Neural cell (in vitro differentiated cells): ENCODE data around the gene SAA1. TPM values are rescaled to one million over a fixed set of nuclear protein-coding genes. Genes with fewer than 3 reads are reported as not detected.

Experiments used
- H2AFZ ChIP-seq: fragments of 200-600, 300-800 bp; sonication (generic), shearing (Covaris generic); 2 replicates; pipeline ENCODE4 v1.6.0; 2014; ENCODE audit warnings: low read depth, mild to moderate bottlenecking, antibody characterized with exemption, low read length, moderate library complexity
- H3F3A ChIP-seq: fragments of 200-600 bp; shearing (Covaris generic); 2 replicates; pipeline ENCODE4 v1.6.1; 2016; ENCODE audit warnings: mild to moderate bottlenecking, moderate library complexity, mixed read lengths, antibody characterized with exemption, low read length; ENCODE audit not compliant: insufficient read depth, poor library complexity, severe bottlenecking
- H3K27ac ChIP-seq: fragments of 200-600, 300-800 bp; sonication (generic), shearing (Covaris generic); 2 replicates; pipeline ENCODE4 v1.5.1; 2014; ENCODE audit warnings: mild to moderate bottlenecking, low read length, moderate library complexity
- H3K27me3 ChIP-seq: fragments of 300-800, 200-600 bp; sonication (generic), shearing (Covaris generic); 2 replicates; pipeline ENCODE4 v1.6.0; 2014; ENCODE audit warnings: mild to moderate bottlenecking, low read depth, low read length, moderate library complexity; ENCODE audit not compliant: insufficient read depth
- H3K36me3 ChIP-seq: fragments of 300-800, 200-600 bp; sonication (generic), shearing (Covaris generic); 2 replicates; pipeline ENCODE4 v1.5.1; 2014; ENCODE audit warnings: mild to moderate bottlenecking, antibody characterized with exemption, low read length, moderate library complexity; ENCODE audit not compliant: insufficient read depth
- H3K4me2 ChIP-seq: fragments of 300-800, 200-600 bp; sonication (generic), shearing (Covaris generic); 2 replicates; pipeline ENCODE4 v1.6.0; 2014; ENCODE audit warnings: mild to moderate bottlenecking, low read length
- H3K4me3 ChIP-seq: fragments of 300-800, 200-600 bp; sonication (generic), shearing (Covaris generic); 2 replicates; pipeline ENCODE4 v1.5.1; 2014; ENCODE audit warnings: mild to moderate bottlenecking, low read length, moderate library complexity
- H3K79me2 ChIP-seq: fragments of 200-600 bp; shearing (Covaris generic); replicated peaks from 2 replicates; pipeline ENCODE4 v1.6.0; 2014; ENCODE audit warnings: mild to moderate bottlenecking, low read length, moderate library complexity; ENCODE audit not compliant: insufficient read depth
- H3K9ac ChIP-seq: fragments of 300-800, 200-600 bp; sonication (generic), shearing (Covaris generic); 2 replicates; pipeline ENCODE4 v1.6.1; 2016; ENCODE audit warnings: mild to moderate bottlenecking, low read length, mixed read lengths
- H3K9me2 ChIP-seq: fragments of 200-600 bp; shearing (Covaris generic); 2 replicates; pipeline ENCODE4 v1.6.1; 2016; ENCODE audit warnings: mild to moderate bottlenecking, low read length, mixed read lengths; ENCODE audit not compliant: insufficient read depth
- H3K9me3 ChIP-seq: fragments of 200-600, 300-800 bp; sonication (generic), shearing (Covaris generic); 2 replicates; pipeline ENCODE4 v1.6.1; 2016; ENCODE audit warnings: mild to moderate bottlenecking, mixed run types, low read length, moderate library complexity, mixed read lengths
- H4K20me1 ChIP-seq: fragments of 200-600 bp; shearing (Covaris generic); 2 replicates; pipeline ENCODE4 v1.6.1; 2016; ENCODE audit warnings: mild to moderate bottlenecking, mixed run types; ENCODE audit not compliant: insufficient read depth
- CTCF ChIP-seq: fragments of 450-650 bp; IDR thresholded peaks from 2 replicates; pipeline ENCODE4 v1.5.1; 2014; ENCODE audit warnings: antibody characterized with exemption, mild to moderate bottlenecking, moderate library complexity; ENCODE audit not compliant: poor library complexity, severe bottlenecking
- EP300 ChIP-seq: fragments of 450-650 bp; conservative IDR thresholded peaks from 2 replicates; pipeline ENCODE4 v1.6.1; 2014; ENCODE audit warnings: antibody characterized with exemption, mild to moderate bottlenecking, moderate library complexity; ENCODE audit not compliant: poor library complexity, severe bottlenecking
- EZH2 ChIP-seq: fragments of 200-600, 300-800 bp; shearing (Covaris generic), sonication (generic); IDR thresholded peaks from 2 replicates; pipeline ENCODE4 v1.6.1; 2014; ENCODE audit warnings: antibody characterized with exemption, low read length, borderline replicate concordance, mild to moderate bottlenecking; ENCODE audit not compliant: insufficient read depth, poor library complexity, severe bottlenecking
- MXI1 ChIP-seq: fragments of 450-650 bp; conservative IDR thresholded peaks from 2 replicates; pipeline ENCODE4 v1.6.1; 2014; ENCODE audit warnings: antibody characterized with exemption, mild to moderate bottlenecking; ENCODE audit not compliant: poor library complexity, severe bottlenecking
- POLR2AphosphoS5 ChIP-seq: IDR thresholded peaks from 2 replicates; pipeline ENCODE4 v1.6.1; 2012
- RAD21 ChIP-seq: fragments of 450-650 bp; conservative IDR thresholded peaks from 2 replicates; pipeline ENCODE4 v1.6.1; 2014; ENCODE audit warnings: antibody characterized with exemption, mild to moderate bottlenecking, moderate library complexity
- REST ChIP-seq: IDR thresholded peaks from 2 replicates; pipeline ENCODE4 v1.6.1; 2012; ENCODE audit warnings: borderline replicate concordance
- SMC3 ChIP-seq: fragments of 450-650 bp; conservative IDR thresholded peaks from 2 replicates; pipeline ENCODE4 v1.6.1; 2014; ENCODE audit warnings: antibody characterized with exemption, mild to moderate bottlenecking, moderate library complexity; ENCODE audit not compliant: poor library complexity
- TAF1 ChIP-seq: IDR thresholded peaks from 2 replicates; pipeline ENCODE4 v1.6.1; 2012; ENCODE audit warnings: low read depth
- polyA plus RNA-seq: library from polyadenylated mRNA; depleted of rRNA; stranded (reverse); fragments of >200 nt; gene quantifications from 2 replicates; pipeline ENCODE4 v1.2.3, GENCODE V29; 2014

Gene SAA1
- polyA plus RNA-seq, 1 donor from 2014 or later = not detected

DNA sequence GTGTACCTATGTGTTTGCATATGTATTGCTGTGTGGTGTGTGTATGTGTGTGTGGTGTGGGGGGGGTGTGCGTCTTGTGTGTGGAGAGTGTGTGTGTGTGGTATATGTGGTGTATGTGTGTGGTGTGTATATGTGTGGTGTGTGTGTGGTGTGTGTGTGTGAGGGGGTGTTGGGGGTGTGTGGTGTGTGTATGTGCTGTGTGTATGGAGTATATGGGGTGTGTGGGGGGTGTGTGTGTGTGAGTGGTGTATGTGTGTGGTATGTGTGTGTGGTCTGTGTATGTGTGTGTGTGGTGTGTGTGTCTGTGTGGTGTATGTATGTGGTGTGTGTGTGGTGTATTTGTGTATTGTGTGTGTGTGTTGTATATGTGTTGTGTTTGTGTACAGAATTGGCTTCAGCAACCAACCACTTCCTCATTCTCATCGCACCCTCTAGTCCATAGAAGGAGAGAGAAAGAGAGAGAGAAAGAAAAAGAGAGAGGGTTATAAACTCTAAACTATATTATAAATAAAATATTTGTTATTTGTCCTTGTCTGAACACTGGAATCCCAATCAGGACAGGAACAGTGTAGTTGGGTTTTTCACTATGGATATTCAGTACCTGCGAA lies 43.1 kb upstream of the SAA1 start:
- H3K27ac ChIP-seq = no peak overlapping the region
- H3K4me2 ChIP-seq = no peak overlapping the region
- H3K79me2 ChIP-seq = no peaks in the 10 kb centered on the region
- H2AFZ ChIP-seq = no peak overlapping the region
- no peaks in the 10 kb centered on the region for H3F3A ChIP-seq
- H3K36me3 ChIP-seq = no peaks in the 10 kb centered on the region
- H3K9me3 ChIP-seq = no peaks in the 10 kb centered on the region
- H3K9me2 ChIP-seq = no peaks in the 10 kb centered on the region
- no peak overlapping the region for H3K9ac ChIP-seq
- TF ChIP-seq SMC3 (no peak), POLR2AphosphoS5 (no peak), EZH2 (no peak), REST (no peak), TAF1 (no peak), CTCF (no peak), RAD21 (no peak)
- H4K20me1 ChIP-seq = no peaks in the 10 kb centered on the region
- H3K4me3 ChIP-seq = no peak overlapping the region
- no peaks in the 10 kb centered on the region for H3K27me3 ChIP-seq

DNA sequence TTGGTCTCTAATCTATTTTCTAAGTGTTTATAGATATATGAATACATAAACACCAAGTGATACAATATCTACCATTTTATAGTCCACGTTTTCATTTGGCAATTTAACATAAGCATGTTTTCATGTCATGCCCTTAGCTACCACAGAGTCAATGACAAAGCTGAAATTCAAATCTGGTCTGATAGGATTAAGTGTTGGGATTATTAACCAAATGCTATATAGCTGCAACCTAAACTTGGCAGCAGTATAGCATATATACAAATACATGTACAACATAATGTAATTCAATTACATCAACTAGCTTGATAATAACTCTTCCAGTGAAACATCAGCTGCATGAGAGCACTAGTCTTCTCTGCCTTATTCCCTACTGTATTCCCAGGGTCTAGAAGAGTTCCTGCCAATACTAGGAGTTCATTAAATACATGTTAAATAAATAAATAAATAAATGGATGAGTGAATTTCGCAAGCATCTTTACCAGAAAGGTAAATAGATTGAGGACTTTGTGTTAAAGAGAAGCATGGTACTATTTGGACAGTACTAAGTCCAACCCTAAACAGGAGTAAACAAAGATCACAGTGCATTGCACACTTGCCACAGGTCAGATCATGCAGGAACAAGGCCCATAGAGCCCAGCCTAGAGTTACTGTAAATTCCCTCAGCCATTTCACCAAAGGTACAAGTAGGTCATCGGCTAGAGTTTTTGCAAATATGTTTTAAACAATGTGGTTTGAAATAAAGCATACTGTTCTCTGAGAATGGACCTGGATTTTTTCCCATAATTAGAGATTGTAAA lies 42.3 kb upstream of the SAA1 start:
- Histone ChIP-seq H4K20me1 (no peaks in the 10 kb centered on the region), H3K9me2 (no peaks in the 10 kb centered on the region), H3K4me2 (no peak overlapping the region), H3F3A (no peaks in the 10 kb centered on the region), H3K36me3 (no peaks in the 10 kb centered on the region), H3K27me3 (no peaks in the 10 kb centered on the region), H2AFZ (no peak overlapping the region), H3K9me3 (no peaks in the 10 kb centered on the region), H3K4me3 (no peak overlapping the region), H3K79me2 (no peaks in the 10 kb centered on the region), H3K9ac (no peak overlapping the region), H3K27ac (no peak overlapping the region)
- TF ChIP-seq EZH2 (no peak), TAF1 (no peak), REST (no peak), SMC3 (no peak), EP300 (no peak), POLR2AphosphoS5 (no peak), MXI1 (no peak), RAD21 (no peak), CTCF (no peak)
